Skeletal muscle satellite cell (primary cell): ENCODE measurements around the gene CLDN7.
"Not testable (repeated sequence)": the region's sequence is repeated elsewhere in the genome, so short reads cannot be mapped to it uniquely, and the experiment has no call there.

Source experiments
- H3K27me3 ChIP-seq: 2 replicates; pipeline ENCODE4 v1.7.0; 2013; ENCODE audit warnings: low read length; ENCODE audit not compliant: control insufficient read depth, insufficient read depth
- H3K36me3 ChIP-seq: 2 replicates; pipeline ENCODE4 v1.7.0; 2013; ENCODE audit warnings: mild to moderate bottlenecking, control low read depth, low read length; ENCODE audit not compliant: insufficient read depth
- H3K4me1 ChIP-seq: 2 replicates; pipeline ENCODE4 v1.7.0; 2013; ENCODE audit warnings: low read length; ENCODE audit not compliant: control insufficient read depth, insufficient read depth
- H3K4me2 ChIP-seq: 2 replicates; pipeline ENCODE4 v1.7.0; 2013; ENCODE audit warnings: mild to moderate bottlenecking, low read length
- H3K4me3 ChIP-seq: 2 replicates; pipeline ENCODE4 v1.7.0; 2013; ENCODE audit warnings: low read length
- H3K9ac ChIP-seq: 2 replicates; pipeline ENCODE4 v1.7.0; 2013; ENCODE audit warnings: mild to moderate bottlenecking, low read depth, low read length, moderate library complexity
- H3K9me3 ChIP-seq: replicated peaks from 2 replicates; pipeline ENCODE4 v1.7.0; 2013; ENCODE audit warnings: mild to moderate bottlenecking, control low read depth, low read length

CLDN7 gene

DNA sequence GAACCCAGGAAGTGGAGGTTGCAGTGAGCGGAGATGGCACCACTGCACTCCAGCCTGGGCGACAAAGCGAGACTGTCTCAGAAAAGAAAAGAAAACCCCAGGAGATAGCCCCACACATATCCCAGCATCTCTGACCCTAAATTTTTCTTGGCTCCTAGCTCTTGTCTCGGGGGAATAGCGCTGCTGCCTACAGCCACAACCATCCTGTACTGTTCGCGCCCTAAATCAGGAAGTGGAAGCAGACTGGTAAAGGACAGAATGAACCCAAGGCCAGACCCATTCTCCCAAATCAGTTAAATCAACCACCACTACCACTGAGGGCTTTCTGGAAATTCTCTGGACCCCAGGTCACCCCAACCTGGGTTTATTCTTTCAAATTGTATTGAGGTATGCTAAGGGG is 12.4 kb downstream of the CLDN7 start:
- Histone ChIP-seq H3K9me3 (no peaks in the 10 kb centered on the region), H3K27me3 (no peaks in the 10 kb centered on the region), H3K4me3 (peak overlapping the region; percentile 96), H3K36me3 (peaks cover 18% of the 10 kb centered on the region), H3K4me1 (peaks cover 22% of the 10 kb centered on the region), H3K9ac (peak overlapping the region; percentile 100), H3K4me2 (peak overlapping the region; percentile 93)

DNA sequence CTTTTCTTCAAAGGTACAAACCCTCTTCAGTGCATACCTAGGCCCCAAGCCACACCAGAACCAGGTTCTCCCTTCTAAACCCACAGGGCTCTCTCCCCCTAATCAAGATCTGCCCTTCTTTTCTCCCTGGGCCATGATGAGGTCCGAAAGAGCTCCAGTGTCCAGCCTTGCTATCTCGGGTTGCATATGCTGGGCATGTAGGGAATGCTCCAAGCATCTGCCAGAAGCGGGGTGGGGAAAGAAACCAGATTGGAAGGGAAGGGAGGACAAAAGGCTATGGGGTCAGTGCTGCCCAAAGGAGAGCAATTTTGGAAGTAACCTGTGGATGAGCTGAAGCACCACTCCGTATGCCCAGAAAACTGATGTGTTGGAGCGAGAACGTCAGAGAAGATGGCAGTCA is 13.1 kb downstream of the CLDN7 start:
- Histone ChIP-seq H3K4me1 (peaks cover 22% of the 10 kb centered on the region), H3K27me3 (no peaks in the 10 kb centered on the region), H3K4me3 (no peak overlapping the region), H3K4me2 (peak overlapping the region; percentile 93), H3K9me3 (no peaks in the 10 kb centered on the region), H3K36me3 (peaks cover 12% of the 10 kb centered on the region), H3K9ac (peak overlapping the region; percentile 0)

DNA sequence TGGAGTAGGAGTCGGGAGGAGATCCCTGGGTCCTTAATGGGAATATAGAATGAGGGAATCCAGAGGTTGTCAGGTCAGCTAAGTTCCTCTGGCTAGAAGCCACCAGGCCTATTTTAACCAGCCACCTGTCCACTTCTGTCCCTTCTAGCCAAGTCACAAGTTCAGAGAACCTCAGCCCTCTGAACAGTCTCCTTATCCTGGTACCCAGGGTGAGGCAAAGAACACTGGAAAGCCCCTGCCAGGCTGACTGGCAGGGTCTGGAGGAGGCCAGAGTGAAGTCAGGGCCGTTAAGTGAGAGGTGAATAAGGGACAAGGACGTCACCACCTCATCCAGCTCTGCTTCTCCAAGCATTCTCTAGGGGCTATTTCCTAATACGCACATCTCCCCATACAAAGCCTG is 13.5 kb downstream of the CLDN7 start:
- H3K4me1 ChIP-seq = peaks cover 22% of the 10 kb centered on the region
- H3K9me3 ChIP-seq = no peaks in the 10 kb centered on the region
- peaks cover 11% of the 10 kb centered on the region for H3K36me3 ChIP-seq
- peak overlapping the region; percentile 93 for H3K4me2 ChIP-seq
- H3K4me3 ChIP-seq = no peak overlapping the region
- no peaks in the 10 kb centered on the region for H3K27me3 ChIP-seq
- peak overlapping the region; percentile 0 for H3K9ac ChIP-seq

DNA sequence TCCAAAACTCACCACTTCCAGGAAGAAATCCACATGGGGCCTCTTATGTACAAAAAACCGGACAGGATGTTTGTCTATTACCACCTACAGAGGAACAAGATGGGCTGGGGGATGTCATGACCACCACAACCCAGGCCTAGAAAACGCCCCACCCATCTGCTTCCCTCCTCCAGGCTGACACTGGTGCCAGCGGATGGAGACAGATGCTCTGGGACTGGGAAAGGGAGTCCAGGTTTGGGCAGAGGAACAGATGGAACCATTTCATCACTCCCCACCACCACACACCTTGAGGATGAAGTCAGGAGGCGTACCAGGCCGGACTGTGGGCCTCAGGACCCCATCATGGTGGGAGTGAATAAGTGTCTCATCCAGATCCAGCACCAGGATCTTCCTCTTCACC is 15.5 kb downstream of the CLDN7 start:
- Histone ChIP-seq H3K4me2 (no peak overlapping the region), H3K4me1 (peaks cover 19% of the 10 kb centered on the region), H3K9ac (no peak overlapping the region), H3K27me3 (no peaks in the 10 kb centered on the region), H3K4me3 (no peak overlapping the region), H3K36me3 (peaks cover 11% of the 10 kb centered on the region), H3K9me3 (no peaks in the 10 kb centered on the region)

DNA sequence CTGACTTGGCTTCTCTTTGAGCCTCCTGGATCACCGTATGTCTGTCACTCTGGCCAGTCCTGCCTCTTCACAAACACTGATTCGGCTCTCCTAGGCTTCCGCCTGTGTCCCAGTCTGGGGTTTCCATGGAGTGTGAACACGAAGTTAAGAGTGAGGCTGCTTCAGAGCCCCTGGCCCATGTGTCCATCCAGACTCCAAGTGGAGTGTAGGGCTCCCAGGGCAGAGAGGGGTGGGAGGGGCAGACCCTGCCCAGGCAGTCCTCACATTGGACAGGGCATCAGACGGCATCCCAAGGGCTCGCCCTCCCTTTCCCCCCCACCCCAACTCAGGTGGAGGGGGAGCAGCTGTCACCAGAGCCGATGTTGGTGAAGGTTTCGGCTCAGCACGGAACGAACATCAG is 18.4 kb downstream of the CLDN7 start:
- H3K4me3 ChIP-seq, H3K27me3 ChIP-seq, H3K4me2 ChIP-seq, H3K9me3 ChIP-seq: not testable (repeated sequence)
- peak overlapping the region; percentile 97 for H3K9ac ChIP-seq
- H3K4me1 ChIP-seq = peaks cover 24% of the 10 kb centered on the region
- peaks cover 24% of the 10 kb centered on the region for H3K36me3 ChIP-seq

DNA sequence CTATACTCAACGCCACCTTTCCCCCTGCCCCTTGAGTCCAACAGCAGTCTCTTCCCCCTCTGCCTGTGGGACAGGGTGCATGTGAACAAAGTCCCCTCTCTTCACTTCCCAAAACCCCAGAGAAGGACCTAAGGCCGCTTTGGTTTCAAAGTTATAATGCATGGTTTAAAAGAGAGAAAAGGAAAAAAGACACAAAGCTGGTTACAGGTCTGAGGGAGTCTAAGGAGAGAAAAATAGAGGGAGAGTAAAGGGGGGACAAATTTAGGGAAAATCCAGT is 18.9 kb downstream of the CLDN7 start:
- Histone ChIP-seq H3K27me3 (no peaks in the 10 kb centered on the region), H3K9me3 (no peaks in the 10 kb centered on the region), H3K36me3 (peaks cover 24% of the 10 kb centered on the region), H3K9ac (peak overlapping the region; percentile 97), H3K4me1 (peaks cover 22% of the 10 kb centered on the region), H3K4me3 (peak overlapping the region; percentile 91), H3K4me2 (peak overlapping the region; percentile 95)

DNA sequence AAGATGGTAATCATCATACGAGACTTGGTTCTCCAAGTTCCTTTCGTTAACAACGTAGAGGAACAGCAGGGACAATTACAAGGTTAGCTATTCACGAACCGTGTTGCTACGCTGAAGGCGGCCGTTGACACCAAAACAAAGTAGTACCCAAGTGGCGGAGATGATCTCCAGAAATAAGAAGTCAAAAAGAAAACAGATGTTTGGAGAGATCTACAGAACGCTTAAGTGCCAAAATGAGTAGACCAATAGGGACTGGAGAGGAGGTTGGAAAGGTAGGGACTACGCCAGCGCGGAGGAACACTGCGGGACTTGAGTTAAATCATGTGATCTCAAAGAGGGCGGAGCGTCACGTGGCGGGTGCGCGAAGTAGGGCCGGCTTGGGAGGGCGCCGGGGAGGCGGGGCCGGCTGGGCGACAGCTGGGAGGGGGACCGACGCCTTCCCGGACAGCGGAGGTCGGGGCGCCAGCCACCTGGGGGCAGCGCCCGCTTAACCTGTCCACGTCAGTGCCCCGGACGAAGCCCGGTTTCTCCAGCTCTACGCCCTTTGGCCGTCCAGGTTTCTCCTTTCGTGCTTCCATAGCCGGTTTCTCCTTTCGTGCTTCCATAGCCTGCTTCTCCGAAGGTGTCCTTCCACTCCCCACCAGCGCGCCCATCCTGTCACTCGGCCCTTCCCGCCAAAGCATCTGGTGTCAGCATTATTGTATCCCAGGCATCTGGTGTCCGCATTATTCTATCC is 19.4 kb downstream of the CLDN7 start:
- peaks cover 22% of the 10 kb centered on the region for H3K4me1 ChIP-seq
- peak overlapping the region; percentile 95 for H3K4me2 ChIP-seq
- peak overlapping the region; percentile 97 for H3K9ac ChIP-seq
- H3K4me3 ChIP-seq = peak overlapping the region; percentile 91
- H3K36me3 ChIP-seq = peaks cover 24% of the 10 kb centered on the region
- no peaks in the 10 kb centered on the region for H3K9me3 ChIP-seq
- H3K27me3 ChIP-seq = no peaks in the 10 kb centered on the region

DNA sequence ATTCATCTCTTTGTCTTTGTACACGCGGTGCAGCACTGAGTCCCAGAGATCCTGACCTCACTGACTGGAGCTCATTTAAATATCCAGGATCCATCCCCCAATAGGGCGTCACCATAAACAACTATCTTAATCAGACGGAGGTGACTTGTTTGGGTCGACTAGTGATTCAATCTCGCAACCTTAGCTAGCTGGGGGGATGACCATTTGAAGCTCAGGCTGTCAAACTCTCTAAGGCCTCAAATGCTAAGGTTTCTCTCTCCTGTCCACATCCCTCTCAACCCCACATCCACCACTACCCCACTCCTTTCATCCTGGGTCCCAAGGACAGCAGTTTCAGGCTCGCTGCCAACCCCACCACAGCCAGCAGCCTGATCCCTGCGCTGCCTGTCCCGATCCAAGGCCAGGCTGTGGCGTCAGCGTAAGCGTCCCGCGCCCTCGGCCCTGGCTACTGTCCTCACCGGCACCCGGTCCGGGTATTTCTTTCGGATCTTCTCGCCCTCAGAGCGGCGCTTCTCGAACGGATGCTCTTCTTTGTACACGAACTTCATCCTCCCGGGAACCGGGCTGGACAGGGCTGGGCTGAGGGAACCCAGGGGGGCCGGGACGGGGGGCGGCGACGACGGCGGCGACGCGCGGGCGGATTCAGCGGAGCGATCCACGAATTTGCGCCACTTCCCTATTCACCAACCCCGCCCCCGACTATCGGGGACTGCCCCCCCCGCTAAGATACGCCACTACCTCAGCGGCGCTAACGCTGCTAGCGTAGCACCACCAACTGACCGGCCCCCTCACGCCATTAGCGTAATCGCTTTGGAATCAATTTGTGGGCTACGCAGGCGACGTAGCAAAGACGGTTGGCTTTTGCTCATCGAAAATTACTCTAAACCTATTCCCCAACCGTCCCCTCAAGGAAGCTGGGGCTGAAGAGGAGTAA is 20.2 kb downstream of the CLDN7 start, which contains the start of gene GABARAP:
Gene GABARAP, minus strand, starts transcription at position 667 of the 934 bp plus-strand sequence. Its CDS starts 119 bp downstream, at position 548.
- peaks cover 28% of the 10 kb centered on the region for H3K4me1 ChIP-seq
- H3K4me2 ChIP-seq = peak within 1 kb of the TSS; percentile 95

DNA sequence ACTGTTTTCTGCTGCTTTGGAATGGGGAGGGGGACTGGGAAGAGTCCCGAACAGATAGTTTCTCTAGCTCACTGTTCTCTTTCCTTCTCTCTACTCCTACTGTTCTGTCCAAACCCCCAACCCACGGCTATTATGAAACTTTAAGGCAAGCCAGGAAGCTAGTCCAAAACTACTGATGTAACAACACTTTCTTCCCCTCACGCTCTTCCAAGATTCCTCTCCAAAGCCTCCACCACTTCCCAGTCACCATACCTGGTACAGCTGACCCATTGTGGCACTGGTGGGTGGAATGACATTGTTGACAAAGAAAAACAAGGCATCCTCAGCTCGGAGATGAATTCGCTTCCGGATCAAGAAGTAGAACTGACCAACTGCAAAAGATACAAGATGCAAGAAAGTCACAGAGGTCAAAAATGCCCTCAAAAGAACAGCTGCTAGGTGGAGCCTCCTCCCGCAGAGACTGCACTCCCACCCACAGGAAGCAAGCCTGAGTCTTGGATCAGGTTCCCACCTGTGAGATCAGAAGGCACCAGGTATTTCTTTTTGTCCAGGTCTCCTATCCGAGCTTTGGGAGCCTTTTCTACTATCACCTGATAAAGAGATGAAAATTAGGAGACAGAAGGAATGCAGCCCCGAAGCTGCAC is 21.1 kb downstream of the CLDN7 start:
- Histone ChIP-seq H3K36me3 (peaks cover 35% of the 10 kb centered on the region), H3K9me3 (no peaks in the 10 kb centered on the region), H3K9ac (peak overlapping the region; percentile 97), H3K4me1 (peaks cover 34% of the 10 kb centered on the region), H3K27me3 (no peaks in the 10 kb centered on the region), H3K4me3 (peak overlapping the region; percentile 91), H3K4me2 (peak overlapping the region; percentile 95)

More for the DNA sequence above, 20.2 kb downstream of the CLDN7 start, which contains the start of gene GABARAP:
- Histone ChIP-seq H3K9ac (peak within 1 kb of the TSS; percentile 97), H3K4me3 (peak within 1 kb of the TSS; percentile 91), H3K27me3 (no peaks in the 10 kb centered on the region), H3K9me3 (no peaks in the 10 kb centered on the region), H3K36me3 (peaks cover 28% of the 10 kb centered on the region)

DNA sequence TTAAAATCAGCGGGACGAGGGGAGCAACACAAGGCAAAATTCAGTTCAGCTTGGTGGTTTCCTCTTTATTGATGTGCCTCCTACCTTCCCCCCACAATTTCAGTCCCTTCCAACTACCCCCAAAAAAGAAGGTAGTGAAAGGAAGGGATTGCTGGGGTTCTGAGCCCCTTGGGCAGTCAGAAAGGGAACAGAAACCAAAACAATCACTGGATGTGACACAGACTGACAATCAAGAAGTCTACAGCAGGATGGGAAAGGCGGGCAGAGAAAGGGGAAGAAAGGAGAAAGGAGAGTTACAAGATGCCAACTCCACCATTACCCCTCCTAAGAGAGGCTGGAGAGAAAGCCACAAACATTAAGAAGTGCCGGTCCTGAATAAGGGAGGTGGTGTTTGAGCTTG is 21.9 kb downstream of the CLDN7 start:
- Histone ChIP-seq H3K9ac (peak overlapping the region; percentile 97), H3K36me3 (peaks cover 37% of the 10 kb centered on the region), H3K9me3 (no peaks in the 10 kb centered on the region), H3K4me3 (peak overlapping the region; percentile 91), H3K27me3 (no peaks in the 10 kb centered on the region), H3K4me2 (peak overlapping the region; percentile 95), H3K4me1 (peaks cover 43% of the 10 kb centered on the region)
